Astrocyte of the spinal cord (primary cell): ENCODE data around the gene GNAO1.

Experiments
- DNase-seq: peaks from one replicate; pipeline ENCODE4 v3.0.0; 2011; ENCODE audit warnings: low read depth, low spot score
- H3K4me3 ChIP-seq: 2 replicates; pipeline ENCODE4 v1.5.1; 2011; ENCODE audit warnings: low read depth, mild to moderate bottlenecking, low read length, moderate library complexity
- in situ Hi-C: cut with HindIII; loops from 2 replicates; pipeline ENCODE4 v1.10.0; 2017; ENCODE audit warnings: low sequenced_read_pairs
- TF ChIP-seq, protein P1 (sequence below): IDR thresholded peaks from 2 replicates; pipeline ENCODE4 v1.5.1; 2012; ENCODE audit warnings: low read depth, mild to moderate bottlenecking, low read length, inconsistent platforms

GNAO1 gene

GRCh38 chr16:56203052-56203451, 11.8 kb downstream of the GNAO1 start:
- in situ Hi-C loops: no loop called here
- TF ChIP-seq, protein P1, sequence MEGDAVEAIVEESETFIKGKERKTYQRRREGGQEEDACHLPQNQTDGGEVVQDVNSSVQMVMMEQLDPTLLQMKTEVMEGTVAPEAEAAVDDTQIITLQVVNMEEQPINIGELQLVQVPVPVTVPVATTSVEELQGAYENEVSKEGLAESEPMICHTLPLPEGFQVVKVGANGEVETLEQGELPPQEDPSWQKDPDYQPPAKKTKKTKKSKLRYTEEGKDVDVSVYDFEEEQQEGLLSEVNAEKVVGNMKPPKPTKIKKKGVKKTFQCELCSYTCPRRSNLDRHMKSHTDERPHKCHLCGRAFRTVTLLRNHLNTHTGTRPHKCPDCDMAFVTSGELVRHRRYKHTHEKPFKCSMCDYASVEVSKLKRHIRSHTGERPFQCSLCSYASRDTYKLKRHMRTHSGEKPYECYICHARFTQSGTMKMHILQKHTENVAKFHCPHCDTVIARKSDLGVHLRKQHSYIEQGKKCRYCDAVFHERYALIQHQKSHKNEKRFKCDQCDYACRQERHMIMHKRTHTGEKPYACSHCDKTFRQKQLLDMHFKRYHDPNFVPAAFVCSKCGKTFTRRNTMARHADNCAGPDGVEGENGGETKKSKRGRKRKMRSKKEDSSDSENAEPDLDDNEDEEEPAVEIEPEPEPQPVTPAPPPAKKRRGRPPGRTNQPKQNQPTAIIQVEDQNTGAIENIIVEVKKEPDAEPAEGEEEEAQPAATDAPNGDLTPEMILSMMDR: no peak
- DNase-seq: peak; percentile 2
- no peak overlapping the region for H3K4me3 ChIP-seq

DNA sequence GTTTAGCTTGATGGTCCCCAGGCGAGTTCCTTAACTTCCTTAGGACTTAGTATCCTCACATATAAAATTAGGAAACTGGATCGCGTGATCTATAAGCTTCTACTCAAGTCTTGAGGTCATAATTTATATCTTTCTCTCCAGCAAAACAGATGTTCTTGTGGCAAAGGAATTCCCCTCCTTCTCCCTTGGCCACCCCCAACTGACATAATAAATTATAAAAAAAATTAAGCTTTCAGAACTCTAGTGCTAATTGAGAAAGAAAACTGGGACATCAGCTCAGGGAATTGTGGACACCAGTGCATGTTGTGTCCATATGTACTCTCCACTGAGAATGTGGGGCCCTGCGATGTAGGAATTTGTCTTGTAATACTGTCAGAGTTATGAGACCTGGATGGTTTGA, 13.5 kb downstream of the GNAO1 start:
- DNase-seq: no peak
- no peak overlapping the region for H3K4me3 ChIP-seq
- in situ Hi-C loops: no loop called here
- TF ChIP-seq, protein P1: no peak

DNA sequence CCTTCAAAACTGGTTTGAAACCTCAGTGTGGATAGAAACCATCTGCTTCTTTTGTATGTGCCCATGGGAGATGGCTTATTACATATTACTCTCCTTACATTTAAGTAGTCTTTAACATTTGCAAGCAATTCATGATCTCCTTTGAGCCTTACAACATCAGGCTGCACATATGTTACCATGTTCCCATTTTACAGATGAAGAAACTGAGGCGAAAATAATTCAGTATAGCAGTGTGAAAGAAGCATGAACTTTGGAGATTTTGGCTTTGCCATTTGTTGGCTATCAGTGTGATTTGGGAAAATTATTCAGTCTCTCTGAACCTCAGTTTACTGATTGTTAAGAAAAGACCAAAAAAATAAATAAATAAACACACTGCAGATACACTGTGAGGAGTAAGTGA, 15.7 kb downstream of the GNAO1 start:
- in situ Hi-C loops: no loop called here
- no peak for DNase-seq
- no peak overlapping the region for H3K4me3 ChIP-seq
- TF ChIP-seq, protein P1: no peak

- TF ChIP-seq, protein P1: no peak
- H3K4me3 ChIP-seq: no peak overlapping the region
- DNase-seq: no peak
- in situ Hi-C loops: no loop called here
Observed at GRCh38 chr16:56207421-56207820, 16.1 kb downstream of the GNAO1 start.

DNA sequence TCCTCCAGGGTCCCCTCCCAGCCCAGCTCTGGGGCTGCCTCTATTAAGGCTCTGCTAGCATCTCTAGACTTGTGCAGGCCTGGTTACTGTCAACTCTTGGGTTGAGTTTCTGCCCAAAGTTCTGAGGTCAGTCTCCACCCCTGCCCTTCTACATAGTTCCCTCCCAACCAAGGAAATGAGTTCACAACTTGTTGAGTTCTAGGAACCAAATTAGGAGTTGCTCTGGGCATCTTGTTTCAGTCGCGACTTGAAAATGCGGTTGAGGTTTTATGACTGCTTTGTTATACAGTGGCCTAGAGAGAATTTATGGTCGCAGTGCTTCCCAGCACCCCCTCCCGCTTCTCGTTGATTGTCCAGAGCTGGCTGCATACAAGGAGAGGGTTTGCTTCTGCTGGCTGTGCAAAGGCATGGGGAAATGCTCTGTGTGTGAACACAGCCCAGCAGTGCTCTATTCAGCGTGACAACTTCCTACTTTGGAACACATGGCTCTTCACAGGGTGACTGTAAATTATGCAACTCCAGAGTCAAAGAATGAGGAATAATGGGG, 20.2 kb downstream of the GNAO1 start:
- no peak overlapping the region for H3K4me3 ChIP-seq
- in situ Hi-C loops: no loop called here
- TF ChIP-seq, protein P1: no peak
- DNase-seq: no peak

DNA sequence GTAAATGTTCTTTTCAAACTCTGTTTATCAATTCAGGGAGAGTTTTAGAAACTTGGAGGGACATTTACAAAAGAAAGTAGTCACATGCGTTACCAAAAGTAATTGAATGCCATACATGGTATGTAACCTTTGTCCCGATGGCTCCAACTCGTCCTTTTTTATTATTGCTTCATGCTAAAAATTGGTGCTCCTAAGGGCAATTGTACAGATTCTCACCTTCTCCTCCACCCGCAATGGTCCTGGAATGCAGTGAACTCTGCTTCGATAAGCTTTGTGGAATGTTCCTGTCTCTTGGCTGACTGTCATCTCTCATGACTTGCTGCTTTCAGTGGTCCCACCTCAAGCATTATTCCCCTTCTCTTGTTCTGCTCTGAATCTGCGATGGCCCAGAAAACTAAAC, 20.9 kb downstream of the GNAO1 start:
- TF ChIP-seq, protein P1: no peak
- in situ Hi-C loops: no loop called here

DNA sequence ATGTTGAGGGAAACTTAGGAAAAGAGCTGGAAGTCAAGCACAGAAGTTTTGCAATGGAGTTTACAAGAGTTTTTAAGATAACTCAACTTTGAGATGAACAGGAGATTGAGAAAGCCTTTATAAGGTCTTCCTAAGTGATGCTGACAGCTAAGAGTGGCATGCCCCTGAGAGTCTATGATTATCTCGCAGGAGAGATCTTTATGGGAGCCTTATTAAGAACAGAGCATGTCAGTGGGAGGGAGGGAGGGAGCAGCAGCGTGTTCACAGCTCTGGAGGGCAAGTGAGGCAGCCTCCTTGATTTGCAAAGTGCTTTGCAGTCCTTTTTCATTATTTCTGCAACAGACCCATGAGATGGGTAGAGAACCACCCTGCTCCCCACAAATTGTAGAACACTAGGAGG, 30.7 kb downstream of the GNAO1 start:
- TF ChIP-seq, protein P1: no peak
- H3K4me3 ChIP-seq: no peak overlapping the region
- DNase-seq: no peak
- in situ Hi-C loops: no loop called here

More for the DNA sequence above, 20.9 kb downstream of the GNAO1 start:
- no peak for DNase-seq
- H3K4me3 ChIP-seq: no peak overlapping the region
